Measurements from ENCODE around the gene TSPAN31.

GRCh38 chr12:57727758-57728395 lies 17.0 kb upstream of the TSPAN31 start:
- TF ChIP-seq POLR2A (IDR thresholded peaks at IDR 0.05; ENCODE audit: low read depth, low read length) (no peak), POLR2AphosphoS5 (IDR thresholded peaks at IDR 0.05; ENCODE audit: low read depth, low read length) (no peak), SPI1 (IDR thresholded peaks at IDR 0.05; ENCODE audit: low read depth, low read length) (no peak), TAF1 (IDR thresholded peaks at IDR 0.05; ENCODE audit: low read depth, low read length) (no peak)
